ENCODE data around the gene PTPN21. TPM values are rescaled to one million over a fixed set of nuclear protein-coding genes. Genes with fewer than 3 reads are reported as not detected.

The PTPN21 gene
- total and polyA plus RNA-seq, 4 donors = 2.1 to 7.2 (median 3.1) TPM

DNA sequence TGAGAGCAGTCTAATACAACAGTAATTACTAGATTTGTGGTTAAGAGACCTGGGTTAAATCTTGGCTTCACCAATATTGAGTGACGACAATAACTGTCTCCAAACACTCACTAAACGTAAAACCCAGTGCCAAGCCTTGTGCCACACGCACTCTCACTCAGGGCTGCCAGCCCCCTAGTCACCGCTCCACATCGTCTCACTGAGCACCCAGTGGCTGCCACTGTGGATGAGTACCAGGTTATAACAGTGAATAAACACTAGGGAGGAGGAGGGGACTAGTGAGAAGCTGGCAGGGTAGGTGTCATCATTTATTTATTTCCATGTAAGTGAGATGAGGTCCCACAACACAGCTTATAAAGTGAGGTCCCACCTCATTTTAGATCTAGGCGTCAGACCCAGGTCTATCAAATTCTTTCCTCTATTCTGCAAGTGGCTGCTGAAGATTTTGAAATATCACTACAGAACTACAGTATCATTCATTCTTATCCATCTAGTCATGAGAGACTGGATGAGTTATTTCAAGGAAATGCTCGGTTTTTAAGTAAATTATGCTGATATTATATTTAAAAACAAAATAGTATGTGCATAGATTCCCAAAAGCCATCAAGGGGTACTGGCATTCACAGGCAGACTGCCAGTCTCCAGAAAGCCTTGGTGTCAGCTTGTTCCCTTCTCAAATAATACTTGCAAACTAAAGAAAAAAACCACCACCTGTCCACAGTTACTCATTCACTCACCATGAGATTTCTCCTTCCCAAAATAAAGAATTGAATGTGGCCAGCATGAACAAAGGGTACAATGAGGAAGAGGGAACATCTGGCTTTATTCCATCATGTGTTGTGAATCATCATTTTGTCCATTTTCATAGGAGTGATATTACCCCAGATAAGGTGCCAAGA lies 84.0 kb downstream of the PTPN21 start:
- no peak overlapping the region for H3K9ac ChIP-seq (ENCODE audit: low read depth in 1 of 2, low read length in 2 of 2)
- no peak for DNase-seq (ENCODE audit: low spot score)
- H3K36me3 ChIP-seq (ENCODE audit: control insufficient read depth in 4 of 4, insufficient read depth in 3 of 4, low read depth in 1 of 4, low read length in 3 of 4) = peaks cover 8 to 54% (median 27%) of the 10 kb centered on the region in 4 donors
- no peaks in the 10 kb centered on the region for H3K9me3 ChIP-seq (ENCODE audit: control insufficient read depth in 4 of 4, low read length in 3 of 4)
- H3K4me1 ChIP-seq (ENCODE audit: control insufficient read depth in 4 of 4, insufficient read depth in 4 of 4, low read length in 3 of 4) = no peaks in the 10 kb centered on the region
- no peak overlapping the region for H3K4me3 ChIP-seq (ENCODE audit: low read depth in 1 of 3, low read length in 3 of 3)
- WGBS = 96% methylated on average over 7 of the region's 7 CpGs
- H3K27ac ChIP-seq (ENCODE audit: low read depth in 1 of 2, low read length in 2 of 2) = no peak overlapping the region
- no peaks in the 10 kb centered on the region for H3K27me3 ChIP-seq (ENCODE audit: control insufficient read depth in 4 of 4, insufficient read depth in 4 of 4, low read length in 3 of 4)
- TF ChIP-seq NR2F2 (IDR thresholded peaks at IDR 0.05) = no peak
- TF ChIP-seq, protein P1, sequence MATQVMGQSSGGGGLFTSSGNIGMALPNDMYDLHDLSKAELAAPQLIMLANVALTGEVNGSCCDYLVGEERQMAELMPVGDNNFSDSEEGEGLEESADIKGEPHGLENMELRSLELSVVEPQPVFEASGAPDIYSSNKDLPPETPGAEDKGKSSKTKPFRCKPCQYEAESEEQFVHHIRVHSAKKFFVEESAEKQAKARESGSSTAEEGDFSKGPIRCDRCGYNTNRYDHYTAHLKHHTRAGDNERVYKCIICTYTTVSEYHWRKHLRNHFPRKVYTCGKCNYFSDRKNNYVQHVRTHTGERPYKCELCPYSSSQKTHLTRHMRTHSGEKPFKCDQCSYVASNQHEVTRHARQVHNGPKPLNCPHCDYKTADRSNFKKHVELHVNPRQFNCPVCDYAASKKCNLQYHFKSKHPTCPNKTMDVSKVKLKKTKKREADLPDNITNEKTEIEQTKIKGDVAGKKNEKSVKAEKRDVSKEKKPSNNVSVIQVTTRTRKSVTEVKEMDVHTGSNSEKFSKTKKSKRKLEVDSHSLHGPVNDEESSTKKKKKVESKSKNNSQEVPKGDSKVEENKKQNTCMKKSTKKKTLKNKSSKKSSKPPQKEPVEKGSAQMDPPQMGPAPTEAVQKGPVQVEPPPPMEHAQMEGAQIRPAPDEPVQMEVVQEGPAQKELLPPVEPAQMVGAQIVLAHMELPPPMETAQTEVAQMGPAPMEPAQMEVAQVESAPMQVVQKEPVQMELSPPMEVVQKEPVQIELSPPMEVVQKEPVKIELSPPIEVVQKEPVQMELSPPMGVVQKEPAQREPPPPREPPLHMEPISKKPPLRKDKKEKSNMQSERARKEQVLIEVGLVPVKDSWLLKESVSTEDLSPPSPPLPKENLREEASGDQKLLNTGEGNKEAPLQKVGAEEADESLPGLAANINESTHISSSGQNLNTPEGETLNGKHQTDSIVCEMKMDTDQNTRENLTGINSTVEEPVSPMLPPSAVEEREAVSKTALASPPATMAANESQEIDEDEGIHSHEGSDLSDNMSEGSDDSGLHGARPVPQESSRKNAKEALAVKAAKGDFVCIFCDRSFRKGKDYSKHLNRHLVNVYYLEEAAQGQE (IDR thresholded peaks at IDR 0.05) = no peak
- TF ChIP-seq FOXA1 (IDR thresholded peaks at IDR 0.05) = no peak
- no peak for TF ChIP-seq JUND (IDR thresholded peaks at IDR 0.05)
- TF ChIP-seq EGR1 (IDR thresholded peaks at IDR 0.05; ENCODE audit: low read depth in 2 of 2) = no peak
- TF ChIP-seq YY1 (IDR thresholded peaks at IDR 0.05) = no peak
- no peak for TF ChIP-seq FOXA2 (IDR thresholded peaks at IDR 0.05)
- TF ChIP-seq, protein P2, sequence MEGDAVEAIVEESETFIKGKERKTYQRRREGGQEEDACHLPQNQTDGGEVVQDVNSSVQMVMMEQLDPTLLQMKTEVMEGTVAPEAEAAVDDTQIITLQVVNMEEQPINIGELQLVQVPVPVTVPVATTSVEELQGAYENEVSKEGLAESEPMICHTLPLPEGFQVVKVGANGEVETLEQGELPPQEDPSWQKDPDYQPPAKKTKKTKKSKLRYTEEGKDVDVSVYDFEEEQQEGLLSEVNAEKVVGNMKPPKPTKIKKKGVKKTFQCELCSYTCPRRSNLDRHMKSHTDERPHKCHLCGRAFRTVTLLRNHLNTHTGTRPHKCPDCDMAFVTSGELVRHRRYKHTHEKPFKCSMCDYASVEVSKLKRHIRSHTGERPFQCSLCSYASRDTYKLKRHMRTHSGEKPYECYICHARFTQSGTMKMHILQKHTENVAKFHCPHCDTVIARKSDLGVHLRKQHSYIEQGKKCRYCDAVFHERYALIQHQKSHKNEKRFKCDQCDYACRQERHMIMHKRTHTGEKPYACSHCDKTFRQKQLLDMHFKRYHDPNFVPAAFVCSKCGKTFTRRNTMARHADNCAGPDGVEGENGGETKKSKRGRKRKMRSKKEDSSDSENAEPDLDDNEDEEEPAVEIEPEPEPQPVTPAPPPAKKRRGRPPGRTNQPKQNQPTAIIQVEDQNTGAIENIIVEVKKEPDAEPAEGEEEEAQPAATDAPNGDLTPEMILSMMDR (IDR thresholded peaks at IDR 0.05; ENCODE audit: low read depth, low read length, missing input control) = no peak
- TF ChIP-seq, protein P3, sequence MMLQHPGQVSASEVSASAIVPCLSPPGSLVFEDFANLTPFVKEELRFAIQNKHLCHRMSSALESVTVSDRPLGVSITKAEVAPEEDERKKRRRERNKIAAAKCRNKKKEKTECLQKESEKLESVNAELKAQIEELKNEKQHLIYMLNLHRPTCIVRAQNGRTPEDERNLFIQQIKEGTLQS (IDR thresholded peaks at IDR 0.05) = no peak
- no peak for TF ChIP-seq GABPA (IDR thresholded peaks at IDR 0.05 in 1 of 2, conservative IDR thresholded peaks at IDR 0.05 in 1 of 2)
- TF ChIP-seq TAF1 (conservative IDR thresholded peaks at IDR 0.05) = no peak
- no peak for TF ChIP-seq HNF4G (IDR thresholded peaks at IDR 0.05)
- no peak for TF ChIP-seq HNF4A (conservative IDR thresholded peaks at IDR 0.05)
- TF ChIP-seq, protein P4, sequence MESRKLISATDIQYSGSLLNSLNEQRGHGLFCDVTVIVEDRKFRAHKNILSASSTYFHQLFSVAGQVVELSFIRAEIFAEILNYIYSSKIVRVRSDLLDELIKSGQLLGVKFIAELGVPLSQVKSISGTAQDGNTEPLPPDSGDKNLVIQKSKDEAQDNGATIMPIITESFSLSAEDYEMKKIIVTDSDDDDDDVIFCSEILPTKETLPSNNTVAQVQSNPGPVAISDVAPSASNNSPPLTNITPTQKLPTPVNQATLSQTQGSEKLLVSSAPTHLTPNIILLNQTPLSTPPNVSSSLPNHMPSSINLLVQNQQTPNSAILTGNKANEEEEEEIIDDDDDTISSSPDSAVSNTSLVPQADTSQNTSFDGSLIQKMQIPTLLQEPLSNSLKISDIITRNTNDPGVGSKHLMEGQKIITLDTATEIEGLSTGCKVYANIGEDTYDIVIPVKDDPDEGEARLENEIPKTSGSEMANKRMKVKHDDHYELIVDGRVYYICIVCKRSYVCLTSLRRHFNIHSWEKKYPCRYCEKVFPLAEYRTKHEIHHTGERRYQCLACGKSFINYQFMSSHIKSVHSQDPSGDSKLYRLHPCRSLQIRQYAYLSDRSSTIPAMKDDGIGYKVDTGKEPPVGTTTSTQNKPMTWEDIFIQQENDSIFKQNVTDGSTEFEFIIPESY (IDR thresholded peaks at IDR 0.05) = no peak
- no peak for TF ChIP-seq RXRA (IDR thresholded peaks at IDR 0.05)
- TF ChIP-seq, protein P5, sequence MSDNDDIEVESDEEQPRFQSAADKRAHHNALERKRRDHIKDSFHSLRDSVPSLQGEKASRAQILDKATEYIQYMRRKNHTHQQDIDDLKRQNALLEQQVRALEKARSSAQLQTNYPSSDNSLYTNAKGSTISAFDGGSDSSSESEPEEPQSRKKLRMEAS (IDR thresholded peaks at IDR 0.05) = no peak
